ENCODE measurements around the gene ZSCAN5C. TPM values are rescaled to one million over a fixed set of nuclear protein-coding genes. Genes with fewer than 3 reads are reported as not detected.
"Not testable (repeated sequence)": the region's sequence is repeated elsewhere in the genome, so short reads cannot be mapped to it uniquely, and the experiment has no call there.

Gene ZSCAN5C, protein sequence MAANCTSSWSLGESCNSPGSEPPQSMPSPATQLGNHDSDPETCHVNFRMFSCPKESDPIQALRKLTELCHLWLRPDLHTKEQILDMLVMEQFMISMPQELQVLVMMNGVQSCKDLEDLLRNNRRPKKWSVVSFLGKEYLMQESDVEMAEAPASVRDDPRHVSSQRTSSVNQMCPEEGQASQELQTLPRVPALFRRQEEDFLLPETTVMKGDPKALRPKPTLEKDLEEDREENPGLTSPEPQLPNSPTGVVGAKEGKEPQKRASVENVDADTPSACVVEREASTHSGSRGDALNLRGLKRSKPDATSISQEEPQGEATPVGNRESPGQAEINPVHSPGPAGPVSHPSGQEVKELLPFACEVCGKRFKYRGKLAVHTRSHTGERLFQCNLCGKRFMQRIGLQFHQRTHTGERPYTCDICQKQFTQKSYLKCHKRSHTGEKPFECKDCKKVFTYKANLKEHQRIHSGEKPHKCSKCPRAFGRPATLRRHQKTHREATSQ
- total RNA-seq: not detected

GRCh38 chr19:56201973-56202372 lies at the start of gene ZSCAN5C:
TSS of gene ZSCAN5C (plus strand) at chr19:56202273. CDS start at chr19:56205914, 3,641 bp downstream.
- DNase-seq (ENCODE audit: low spot score): no peak
- intact Hi-C loops (cut with DNase I): no loop called here
- ATAC-seq: no peak

GRCh38 chr19:56152644-56153043 lies 49.4 kb upstream of the ZSCAN5C start:
- ATAC-seq: no peak
- intact Hi-C loops (cut with DNase I): no loop called here
- DNase-seq (ENCODE audit: low spot score): no peak

- intact Hi-C loops (cut with DNase I): no loop called here
- DNase-seq (ENCODE audit: low spot score) (no peak), ATAC-seq (no peak)
These were observed 48.6 kb upstream of the ZSCAN5C start for GRCh38 chr19:56153507-56153906.

- no peak for DNase-seq (ENCODE audit: low spot score)
- peak; percentile 24 for ATAC-seq
- intact Hi-C loops (cut with DNase I): no loop called here
These were observed 46.9 kb upstream of the ZSCAN5C start for GRCh38 chr19:56155124-56155687.

- intact Hi-C loops (cut with DNase I): no loop called here
- ATAC-seq: no peak
- no peak for DNase-seq (ENCODE audit: low spot score)
These were observed 45.3 kb upstream of the ZSCAN5C start for GRCh38 chr19:56156768-56157167.

DNA sequence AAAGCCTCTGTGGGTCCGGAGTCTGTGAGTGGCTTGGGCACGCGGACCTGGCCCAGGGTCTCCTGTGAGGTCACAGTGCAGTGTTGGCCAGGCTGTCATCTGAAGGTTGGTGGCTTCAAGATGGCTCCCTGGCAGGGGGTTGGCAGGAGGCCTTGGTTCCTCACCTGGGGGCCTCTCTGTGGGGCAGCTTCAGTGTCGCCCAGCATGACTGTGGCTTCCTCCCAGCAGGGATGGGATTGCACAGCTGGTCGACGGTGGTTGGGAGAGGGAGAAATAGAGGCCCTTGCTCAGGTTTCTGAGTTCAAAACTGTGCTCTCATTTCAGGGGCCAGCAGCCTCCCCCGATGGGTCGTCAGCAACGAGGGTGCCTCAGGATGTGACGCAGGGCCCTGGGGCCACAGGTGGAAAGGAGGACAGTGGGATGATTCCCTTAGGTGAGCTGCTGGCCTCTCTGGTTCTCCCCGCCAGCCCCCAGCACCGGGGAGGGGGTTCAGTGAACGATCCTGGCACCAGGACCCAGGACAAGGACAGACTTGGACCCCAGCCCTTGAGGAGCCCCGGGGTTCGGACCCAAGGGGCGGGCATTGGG lies 43.8 kb upstream of the ZSCAN5C start:
- ATAC-seq: no peak
- intact Hi-C loops (cut with DNase I): no loop called here

GRCh38 chr19:56159009-56159559 lies 43.0 kb upstream of the ZSCAN5C start:
- intact Hi-C loops (cut with DNase I): no loop called here

More for the DNA sequence above, 43.8 kb upstream of the ZSCAN5C start:
- DNase-seq (ENCODE audit: low spot score): no peak

GRCh38 chr19:56159622-56160271 lies 42.3 kb upstream of the ZSCAN5C start:
- intact Hi-C loops (cut with DNase I): loop anchor here (5.0 kb wide), 1 partner anchor 77 kb away; no protein-coding TSS in a partner anchor
- DNase-seq (ENCODE audit: low spot score): no peak
- no peak for ATAC-seq

More at GRCh38 chr19:56159009-56159559, 43.0 kb upstream of the ZSCAN5C start:
- ATAC-seq: no peak
- DNase-seq (ENCODE audit: low spot score): no peak

DNA sequence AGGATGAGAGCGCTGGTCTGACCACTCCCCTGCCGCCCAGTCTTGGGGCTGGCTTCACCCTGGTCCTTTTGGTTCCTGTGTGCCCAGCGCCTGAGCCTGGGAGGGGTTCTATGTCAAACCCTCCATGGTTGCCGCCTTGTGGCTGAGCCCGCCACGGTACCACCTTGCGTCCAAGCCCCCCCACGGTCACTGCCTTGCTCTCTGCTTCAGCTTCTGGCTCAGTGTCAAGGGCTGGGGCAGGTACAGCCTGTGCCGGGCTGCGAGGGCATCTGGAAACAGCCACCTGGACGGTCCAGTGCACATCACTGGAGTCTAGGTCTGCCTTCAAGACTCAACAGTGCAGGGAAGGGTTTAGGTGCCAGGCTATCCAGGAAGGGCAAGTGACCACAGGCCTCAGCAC lies 40.5 kb upstream of the ZSCAN5C start:
- intact Hi-C loops (cut with DNase I): loop anchor here (5.0 kb wide), 1 partner anchor 79 kb away; no protein-coding TSS in a partner anchor
- DNase-seq (ENCODE audit: low spot score) (no peak), ATAC-seq (no peak)

DNA sequence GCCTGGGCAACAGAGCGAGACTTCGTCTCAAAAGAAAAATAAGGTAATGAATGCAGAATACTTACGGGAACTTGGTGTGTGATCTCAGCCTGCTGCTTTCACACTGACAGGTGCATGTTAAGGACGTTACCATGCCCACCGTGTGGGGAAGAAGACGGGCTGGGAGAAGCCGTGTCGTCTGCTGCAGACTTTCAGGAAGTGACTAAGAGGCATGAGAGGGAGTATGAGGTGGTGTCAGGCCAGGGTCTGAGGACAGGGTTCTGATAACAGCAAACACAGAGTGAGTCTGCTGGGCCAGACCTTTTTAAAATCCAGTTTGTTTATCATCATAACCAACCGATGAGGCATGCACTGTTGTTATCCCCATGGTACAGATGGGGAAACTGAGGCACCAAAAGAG lies 39.8 kb upstream of the ZSCAN5C start:
- ATAC-seq: no peak

GRCh38 chr19:56163097-56163496 lies 39.0 kb upstream of the ZSCAN5C start:
- intact Hi-C loops (cut with DNase I): loop anchor here (5.0 kb wide), 1 partner anchor 81 kb away; no protein-coding TSS in a partner anchor
- ATAC-seq (no peak), DNase-seq (ENCODE audit: low spot score) (no peak)

More for the DNA sequence above, 39.8 kb upstream of the ZSCAN5C start:
- no peak for DNase-seq (ENCODE audit: low spot score)
- intact Hi-C loops (cut with DNase I): loop anchor here (5.0 kb wide), 1 partner anchor 80 kb away; no protein-coding TSS in a partner anchor

- intact Hi-C loops (cut with DNase I): no loop called here
- no peak for ATAC-seq
- DNase-seq (ENCODE audit: low spot score): no peak
These were observed 35.0 kb upstream of the ZSCAN5C start for GRCh38 chr19:56167064-56167578.

- intact Hi-C loops (cut with DNase I): no loop called here
- no peak for ATAC-seq
- no peak for DNase-seq (ENCODE audit: low spot score)
These were observed 31.8 kb upstream of the ZSCAN5C start for GRCh38 chr19:56170261-56170660.

- DNase-seq (ENCODE audit: low spot score) (no peak), ATAC-seq (no peak)
- intact Hi-C loops (cut with DNase I): no loop called here
These were observed 28.0 kb upstream of the ZSCAN5C start for GRCh38 chr19:56174086-56174485.

GRCh38 chr19:56174550-56174949 lies 27.5 kb upstream of the ZSCAN5C start:
- ATAC-seq (no peak), DNase-seq (ENCODE audit: low spot score) (no peak)
- intact Hi-C loops (cut with DNase I): no loop called here

DNA sequence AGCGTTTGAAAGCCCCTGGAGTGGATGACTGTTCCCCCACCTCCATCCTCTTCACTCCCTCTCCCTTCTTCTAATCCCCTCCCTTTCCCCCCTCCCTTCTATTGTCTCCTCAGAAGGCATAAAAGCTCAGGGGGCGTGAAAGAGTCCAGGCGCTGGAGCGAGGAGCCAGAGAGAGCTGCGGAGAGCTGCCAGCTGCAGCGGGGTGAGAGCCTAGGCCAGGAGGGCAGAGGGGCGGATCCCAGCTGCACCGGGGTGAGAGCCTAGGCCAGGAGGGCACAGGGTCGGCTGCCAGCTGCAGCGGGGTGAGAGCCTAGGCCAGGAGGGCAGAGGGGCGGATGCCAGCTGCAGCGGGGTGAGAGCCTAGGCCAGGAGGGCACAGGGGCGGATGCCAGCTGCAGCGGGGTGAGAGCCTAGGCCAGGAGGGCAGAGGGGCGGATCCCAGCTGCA lies 26.2 kb upstream of the ZSCAN5C start, which contains the start of gene GALP:
TSS of gene GALP (plus strand) at position 148 of the 447 bp plus-strand sequence. CDS start 1,101 bp downstream, outside the sequence.
- not testable (repeated sequence) for ATAC-seq

GRCh38 chr19:56176310-56176709 lies 25.8 kb upstream of the ZSCAN5C start:
- DNase-seq (ENCODE audit: low spot score); ATAC-seq; intact Hi-C loops (cut with DNase I): not testable (repeated sequence)

More for the DNA sequence above, 26.2 kb upstream of the ZSCAN5C start, which contains the start of gene GALP:
- DNase-seq (ENCODE audit: low spot score); intact Hi-C loops (cut with DNase I): not testable (repeated sequence)

- DNase-seq (ENCODE audit: low spot score): no peak
- intact Hi-C loops (cut with DNase I): no loop called here
- no peak for ATAC-seq
These were observed 25.2 kb upstream of the ZSCAN5C start for GRCh38 chr19:56176881-56177280.

All from sciatic nerve (tissue), 2 donors.